ENCODE measurements around the gene CABYR. TPM values are rescaled to one million over a fixed set of nuclear protein-coding genes. Genes with fewer than 3 reads are reported as not detected.

Gene CABYR
- total RNA-seq, 1 donor from 2014 or later, result not detected

GRCh38 chr18:24198461-24198860 lies 59.6 kb downstream of the CABYR start:
- Histone ChIP-seq H3K9me3 (no peaks in the 10 kb centered on the region), H3K36me3 (no peaks in the 10 kb centered on the region), H3K27me3 (no peaks in the 10 kb centered on the region), H3K4me1 (no peaks in the 10 kb centered on the region), H3K4me3 (no peak overlapping the region), H3K27ac (no peak overlapping the region)
- TF ChIP-seq, protein P1, sequence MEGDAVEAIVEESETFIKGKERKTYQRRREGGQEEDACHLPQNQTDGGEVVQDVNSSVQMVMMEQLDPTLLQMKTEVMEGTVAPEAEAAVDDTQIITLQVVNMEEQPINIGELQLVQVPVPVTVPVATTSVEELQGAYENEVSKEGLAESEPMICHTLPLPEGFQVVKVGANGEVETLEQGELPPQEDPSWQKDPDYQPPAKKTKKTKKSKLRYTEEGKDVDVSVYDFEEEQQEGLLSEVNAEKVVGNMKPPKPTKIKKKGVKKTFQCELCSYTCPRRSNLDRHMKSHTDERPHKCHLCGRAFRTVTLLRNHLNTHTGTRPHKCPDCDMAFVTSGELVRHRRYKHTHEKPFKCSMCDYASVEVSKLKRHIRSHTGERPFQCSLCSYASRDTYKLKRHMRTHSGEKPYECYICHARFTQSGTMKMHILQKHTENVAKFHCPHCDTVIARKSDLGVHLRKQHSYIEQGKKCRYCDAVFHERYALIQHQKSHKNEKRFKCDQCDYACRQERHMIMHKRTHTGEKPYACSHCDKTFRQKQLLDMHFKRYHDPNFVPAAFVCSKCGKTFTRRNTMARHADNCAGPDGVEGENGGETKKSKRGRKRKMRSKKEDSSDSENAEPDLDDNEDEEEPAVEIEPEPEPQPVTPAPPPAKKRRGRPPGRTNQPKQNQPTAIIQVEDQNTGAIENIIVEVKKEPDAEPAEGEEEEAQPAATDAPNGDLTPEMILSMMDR (IDR thresholded peaks at IDR 0.05), result no peak
- intact Hi-C loops (cut with DNase I), result no loop called here
- no peak for DNase-seq (ENCODE audit: low spot score in 2 of 2)

GRCh38 chr18:24199372-24199962 lies 60.6 kb downstream of the CABYR start:
- H3K36me3 ChIP-seq, result no peaks in the 10 kb centered on the region
- H3K4me3 ChIP-seq, result no peak overlapping the region
- no peaks in the 10 kb centered on the region for H3K9me3 ChIP-seq
- H3K4me1 ChIP-seq, result no peaks in the 10 kb centered on the region
- H3K27ac ChIP-seq, result no peak overlapping the region
- intact Hi-C loops (cut with DNase I), result no loop called here
- no peak for DNase-seq (ENCODE audit: low spot score in 2 of 2)
- H3K27me3 ChIP-seq, result no peaks in the 10 kb centered on the region
- TF ChIP-seq, protein P1 (IDR thresholded peaks at IDR 0.05), result no peak

DNA sequence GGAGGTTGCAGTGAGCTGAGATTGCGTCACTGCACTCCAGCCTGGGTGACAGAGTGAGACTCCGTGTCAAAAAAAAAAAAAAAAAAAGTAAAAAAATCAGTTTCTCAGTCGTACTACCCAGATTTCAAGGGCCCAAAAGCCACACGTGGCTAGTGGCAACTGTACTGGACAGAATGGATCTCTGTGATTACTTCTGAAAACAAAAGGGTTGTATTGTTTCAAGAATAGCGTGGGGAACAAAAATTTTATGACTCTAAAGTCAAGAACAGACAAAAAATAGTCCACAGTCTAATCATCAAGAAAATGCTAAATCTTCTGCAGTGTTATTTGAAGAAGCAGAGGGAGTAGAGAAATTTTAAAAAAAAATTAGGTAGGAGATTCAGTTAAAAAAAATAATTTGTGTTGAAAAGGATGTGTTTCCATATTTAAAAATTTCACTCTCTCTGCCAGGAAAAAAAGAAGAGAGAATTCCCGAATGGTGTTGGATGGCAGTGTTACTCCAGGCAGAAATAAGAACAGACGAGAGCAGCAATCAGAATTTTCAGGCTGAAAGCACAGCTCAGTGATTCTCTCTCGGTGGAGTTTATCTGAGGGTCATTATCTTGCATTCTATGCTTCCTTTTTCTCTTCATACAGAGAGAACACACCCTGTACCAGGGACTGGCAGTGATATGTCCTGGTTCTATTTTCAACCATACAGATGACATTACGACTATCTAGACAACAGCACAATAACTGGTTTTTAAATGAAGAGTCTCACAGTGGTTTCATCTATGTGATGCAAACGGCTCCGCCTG lies 61.8 kb downstream of the CABYR start:
- H3K27me3 ChIP-seq, result no peaks in the 10 kb centered on the region
- no peak overlapping the region for H3K27ac ChIP-seq
- H3K4me3 ChIP-seq, result no peak overlapping the region
- no peaks in the 10 kb centered on the region for H3K36me3 ChIP-seq
- no peak for DNase-seq (ENCODE audit: low spot score in 2 of 2)
- intact Hi-C loops (cut with DNase I), result no loop called here
- no peaks in the 10 kb centered on the region for H3K9me3 ChIP-seq
- TF ChIP-seq, protein P1 (IDR thresholded peaks at IDR 0.05), result no peak
- no peaks in the 10 kb centered on the region for H3K4me1 ChIP-seq

- H3K36me3 ChIP-seq, result no peaks in the 10 kb centered on the region
- H3K4me1 ChIP-seq, result no peaks in the 10 kb centered on the region
- H3K27ac ChIP-seq, result no peak overlapping the region
- H3K9me3 ChIP-seq, result no peaks in the 10 kb centered on the region
- intact Hi-C loops (cut with DNase I), result no loop called here
- no peaks in the 10 kb centered on the region for H3K27me3 ChIP-seq
- no peak overlapping the region for H3K4me3 ChIP-seq
- no peak for DNase-seq (ENCODE audit: low spot score in 2 of 2)
- TF ChIP-seq, protein P1 (IDR thresholded peaks at IDR 0.05), result no peak
These were observed 63.1 kb downstream of the CABYR start for GRCh38 chr18:24201699-24202687.

- Histone ChIP-seq H3K36me3 (no peaks in the 10 kb centered on the region), H3K27ac (no peak overlapping the region), H3K9me3 (no peaks in the 10 kb centered on the region), H3K27me3 (no peaks in the 10 kb centered on the region), H3K4me1 (no peaks in the 10 kb centered on the region), H3K4me3 (no peak overlapping the region)
- intact Hi-C loops (cut with DNase I), result no loop called here
- TF ChIP-seq, protein P1 (IDR thresholded peaks at IDR 0.05), result no peak
- DNase-seq (ENCODE audit: low spot score in 2 of 2), result no peak
These were observed 66.0 kb downstream of the CABYR start for GRCh38 chr18:24204904-24205303.

Measured in ascending aorta (tissue), 2 donors.